ENCODE data around the gene TTLL11.

GRCh38 chr9:122016744-122017143, 76.4 kb downstream of the TTLL11 start:
- TF ChIP-seq CTCF (conservative IDR thresholded peaks at IDR 0.05) (no peak), EZH2 (IDR thresholded peaks at IDR 0.05; ENCODE audit: low read depth) (no peak)

Measured in PC-9 (cell line).